Medulla oblongata (tissue), 1 donor: ENCODE data around the gene DNAH12.
"Not testable (repeated sequence)": the region's sequence is repeated elsewhere in the genome, so short reads cannot be mapped to it uniquely, and the experiment has no call there.

Source experiments
- DNase-seq: peaks from one replicate; pipeline ENCODE4 v3.0.0-alpha.2; 2015; ENCODE audit errors: extremely low spot score

The DNAH12 gene

GRCh38 chr3:57518276-57518915 is 25.7 kb downstream of the DNAH12 start:
- DNase-seq = no peak

DNA sequence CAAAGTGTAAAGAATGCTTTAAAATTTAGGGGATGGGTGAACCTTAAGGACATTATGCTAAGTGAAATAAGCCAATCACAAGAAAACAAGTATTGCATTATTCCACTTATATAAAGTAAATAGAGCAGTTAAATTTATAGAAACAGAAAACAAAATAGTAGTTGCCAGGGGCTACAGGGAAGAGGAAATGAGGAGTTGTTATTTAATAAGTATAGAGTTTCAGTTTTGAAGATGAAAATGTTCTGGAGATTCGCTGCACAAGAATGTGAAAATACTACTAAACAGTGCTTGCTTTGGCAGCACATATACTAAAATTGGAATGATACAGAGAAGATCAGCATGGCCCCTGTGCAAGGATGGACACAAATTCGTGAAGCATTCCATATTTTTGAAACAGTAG is 32.0 kb downstream of the DNAH12 start:
- no peak for DNase-seq

- no peak for DNase-seq
These were observed 38.2 kb downstream of the DNAH12 start for GRCh38 chr3:57505901-57506300.

GRCh38 chr3:57500506-57500905 is 43.6 kb downstream of the DNAH12 start:
- no peak for DNase-seq

- no peak for DNase-seq
These were observed 46.2 kb downstream of the DNAH12 start for GRCh38 chr3:57497904-57498303.

DNA sequence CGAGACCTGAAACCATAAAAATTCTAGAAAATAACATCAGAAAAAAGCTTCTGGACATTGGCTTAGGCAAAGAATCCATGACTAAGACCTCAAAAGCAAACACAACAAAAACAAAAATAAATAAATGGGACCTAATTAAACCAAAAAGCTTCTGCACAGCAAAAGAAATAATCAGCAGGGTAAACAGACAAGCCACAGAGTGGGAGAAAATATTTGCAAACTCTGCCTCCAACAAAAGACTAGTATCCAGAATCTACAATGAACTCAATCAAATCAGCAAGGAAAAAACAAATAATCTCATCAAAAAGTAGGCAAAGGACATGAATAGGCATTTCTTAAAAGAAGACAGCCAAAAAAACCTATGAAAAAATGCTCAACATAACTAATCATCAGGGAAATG is 59.6 kb downstream of the DNAH12 start:
- no peak for DNase-seq

- DNase-seq = not testable (repeated sequence)
These were observed 67.0 kb downstream of the DNAH12 start for GRCh38 chr3:57477193-57477592.

DNA sequence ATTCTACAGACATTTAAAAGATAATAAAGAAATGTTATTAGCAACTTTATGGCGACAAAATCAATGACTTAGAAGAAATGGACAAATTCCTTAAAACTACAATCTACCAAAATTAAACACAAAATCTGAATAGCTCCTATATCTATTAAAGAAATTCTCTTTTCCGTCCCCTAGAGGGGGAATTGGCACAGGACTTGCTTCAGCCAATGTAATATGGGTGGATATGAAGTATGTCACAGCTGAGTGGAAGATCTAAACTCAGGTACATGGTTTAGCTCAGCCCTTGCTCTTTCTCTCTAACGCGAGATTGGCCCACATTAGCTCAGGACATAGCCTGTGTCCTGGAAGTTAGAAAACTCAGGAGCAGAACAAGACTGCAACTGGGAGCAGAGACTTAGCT is 79.3 kb downstream of the DNAH12 start:
- DNase-seq = no peak

DNA sequence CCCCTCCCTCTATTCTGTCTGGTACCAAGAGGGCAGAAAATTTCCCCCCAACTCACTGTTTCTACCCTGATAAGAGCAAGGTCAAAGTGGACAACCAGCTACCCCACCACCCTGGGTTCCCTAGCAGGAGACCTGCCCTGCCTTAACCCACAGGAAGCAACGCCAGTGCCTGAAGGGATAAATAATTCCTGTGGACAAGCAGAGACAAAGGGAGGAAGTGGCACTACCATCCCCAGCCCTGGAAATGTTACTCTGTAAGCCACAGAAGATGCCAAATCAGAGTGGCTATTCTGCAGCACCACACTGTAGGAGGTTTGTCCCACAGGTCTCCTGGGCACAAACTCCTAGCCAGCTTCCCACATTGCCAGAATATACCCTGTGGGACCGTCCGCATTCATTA is 80.1 kb downstream of the DNAH12 start:
- DNase-seq = no peak

DNA sequence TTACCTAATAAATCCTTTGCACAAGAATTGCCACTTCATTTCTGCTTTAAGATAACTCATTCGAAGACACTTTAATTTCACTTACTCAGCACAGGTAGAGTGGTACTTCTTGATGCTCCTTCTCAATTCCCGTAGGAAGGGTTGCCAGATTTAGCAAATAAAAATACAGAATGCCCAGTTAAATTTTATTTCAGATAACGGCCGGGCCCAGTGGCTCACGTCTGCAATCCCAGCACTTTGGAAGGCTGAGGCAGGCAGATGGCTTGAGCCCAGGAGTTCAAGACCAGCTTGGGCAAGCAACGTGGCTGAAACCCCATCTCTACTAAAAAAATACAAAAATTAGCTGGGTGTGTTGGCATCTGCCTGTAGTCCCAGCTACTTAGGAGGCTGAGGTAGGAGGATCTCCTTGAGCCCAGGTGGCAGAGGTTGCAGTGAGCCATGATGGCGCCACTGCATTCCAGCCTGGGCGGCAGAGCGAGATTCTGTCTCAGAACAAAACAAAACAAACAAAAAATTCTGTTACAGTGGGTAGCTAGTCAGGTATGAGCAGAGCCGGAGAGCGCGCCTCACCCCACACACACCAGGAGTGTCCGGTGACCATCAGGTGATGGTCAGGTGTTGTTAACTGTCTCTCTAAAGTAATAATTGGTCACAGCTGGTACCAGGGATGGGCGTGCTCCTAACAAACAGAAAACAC is 92.8 kb downstream of the DNAH12 start:
- DNase-seq = no peak

GRCh38 chr3:57449276-57449847 is 94.8 kb downstream of the DNAH12 start:
- DNase-seq = not testable (repeated sequence)

GRCh38 chr3:57448489-57448888 is 95.7 kb downstream of the DNAH12 start:
- not testable (repeated sequence) for DNase-seq

DNA sequence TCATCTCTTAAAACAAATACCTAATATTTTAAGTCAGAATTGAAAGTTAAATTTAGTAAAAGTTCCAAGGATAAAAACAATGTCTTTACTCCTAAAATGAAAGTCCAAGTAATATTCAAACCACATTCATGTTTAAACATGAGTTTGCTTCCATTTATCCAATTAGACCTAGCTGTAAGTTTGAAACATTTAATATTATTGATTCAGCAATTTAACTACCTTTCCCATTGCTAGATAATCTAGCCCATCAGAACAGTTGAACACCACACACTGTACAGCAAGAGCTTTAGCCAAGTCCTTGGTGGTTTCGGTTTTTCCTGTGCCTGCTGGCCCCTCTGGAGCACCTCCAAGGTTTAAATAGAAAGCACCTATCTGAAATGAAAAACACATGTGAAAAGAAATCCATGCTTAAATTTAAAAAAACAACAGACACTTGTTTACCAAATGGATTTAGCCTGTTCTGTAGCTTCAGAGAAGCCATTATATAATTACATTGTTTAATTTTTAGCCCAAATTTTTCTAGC is 97.8 kb downstream of the DNAH12 start:
- no peak for DNase-seq

- no peak for DNase-seq
These were observed 99.7 kb downstream of the DNAH12 start for GRCh38 chr3:57444469-57444868.

DNA sequence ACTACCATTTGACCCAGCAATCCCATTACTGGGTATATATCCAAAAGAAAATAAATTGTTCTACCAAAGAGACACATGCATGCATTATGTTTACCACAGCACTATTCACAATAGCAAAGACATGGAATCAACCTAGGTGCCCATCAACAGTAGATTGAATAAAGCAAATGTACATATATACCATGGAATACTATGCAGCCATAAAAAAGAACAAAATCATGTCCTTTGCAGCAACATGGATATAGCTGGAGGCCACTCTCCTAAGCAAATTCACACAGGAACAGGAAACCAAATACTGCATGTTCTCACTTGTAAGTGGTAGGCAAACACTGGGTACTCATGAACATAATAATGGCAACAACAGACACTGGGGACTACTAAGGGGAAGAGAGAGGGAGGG is 104.0 kb downstream of the DNAH12 start:
- not testable (repeated sequence) for DNase-seq

- not testable (repeated sequence) for DNase-seq
These were observed 105.7 kb downstream of the DNAH12 start for GRCh38 chr3:57438460-57438859.

DNA sequence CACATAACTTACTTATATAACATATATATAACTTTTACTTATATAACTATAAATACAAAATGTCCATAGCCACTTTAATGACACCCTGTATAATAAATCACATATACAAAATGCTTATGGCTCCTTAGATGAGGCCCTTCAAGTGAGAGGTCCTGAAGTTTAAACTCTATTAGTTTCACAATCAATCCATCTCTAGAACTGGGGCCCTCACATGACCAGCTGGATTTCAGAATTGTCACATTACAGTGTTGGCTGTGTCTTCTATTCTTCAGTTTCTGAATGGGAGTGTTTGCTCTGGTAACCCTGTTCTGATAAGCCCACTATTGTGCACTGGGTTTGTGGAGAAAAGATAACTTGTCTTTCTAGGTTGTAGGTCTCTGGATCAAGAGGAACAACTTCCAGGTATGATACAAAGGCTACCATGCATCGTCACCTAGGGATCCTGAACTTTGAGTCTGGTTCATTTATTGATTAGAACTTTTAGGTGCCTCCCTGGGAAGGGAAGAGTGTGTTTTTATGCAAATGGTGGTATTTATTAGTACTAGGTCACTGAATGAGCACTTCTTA is 107.9 kb downstream of the DNAH12 start:
- no peak for DNase-seq

- no peak for DNase-seq
These were observed 110.1 kb downstream of the DNAH12 start for GRCh38 chr3:57434041-57434440.

DNA sequence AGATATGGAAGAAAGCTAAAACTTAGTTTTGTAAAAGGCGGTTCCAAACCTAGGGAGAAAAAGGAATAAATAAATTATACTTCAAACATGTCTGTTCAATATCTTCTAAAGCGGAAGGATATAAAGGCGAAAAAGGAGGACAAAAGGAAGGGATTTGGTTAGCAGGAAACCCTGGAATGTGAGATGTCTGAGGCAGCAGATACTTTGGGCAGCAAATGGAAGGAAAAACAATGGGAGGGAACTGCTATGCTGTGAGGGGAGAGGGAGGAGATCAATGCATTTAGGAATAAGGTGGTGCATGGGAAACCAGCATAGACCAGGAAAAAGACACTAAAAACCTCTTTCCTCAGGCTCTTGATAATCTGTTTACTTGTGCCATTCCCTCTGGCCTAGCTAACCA is 120.8 kb downstream of the DNAH12 start:
- no peak for DNase-seq

DNA sequence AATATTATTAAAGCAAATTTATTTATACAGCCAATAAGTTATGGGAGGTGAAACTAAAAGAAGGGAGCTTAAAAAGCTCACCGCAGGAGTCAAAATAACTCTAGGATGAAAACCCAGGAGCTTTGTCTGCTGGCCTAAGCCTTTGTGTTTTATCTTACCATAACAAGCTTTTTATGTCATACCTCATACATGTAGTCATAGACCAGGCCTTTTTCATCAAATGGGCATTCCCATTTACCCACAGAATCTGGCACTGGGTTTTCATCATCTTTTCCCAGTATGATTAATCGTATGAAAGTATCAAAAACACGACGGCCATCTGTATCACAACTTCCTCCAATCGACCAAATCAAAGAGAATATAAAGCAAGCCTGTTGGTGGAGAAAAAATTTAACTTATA is 122.8 kb downstream of the DNAH12 start:
- DNase-seq = no peak

DNA sequence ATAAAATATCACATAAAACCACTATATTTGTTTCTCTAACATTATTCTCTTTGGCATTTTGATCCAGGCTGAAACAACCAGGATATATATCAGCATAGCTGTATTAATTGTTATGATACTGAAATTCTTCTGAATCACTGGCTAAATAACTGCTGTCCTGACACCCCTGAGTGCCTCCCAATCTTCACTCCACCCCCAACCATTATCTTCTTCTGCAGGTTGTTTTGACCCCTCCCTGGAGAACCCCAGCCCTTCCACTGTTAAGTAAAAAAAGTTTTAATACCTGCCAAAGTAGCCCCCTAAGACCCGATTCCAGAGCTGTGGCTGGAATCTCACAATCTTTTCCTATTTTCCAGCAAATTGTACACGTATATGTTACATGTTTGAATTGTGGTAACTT is 124.1 kb downstream of the DNAH12 start:
- DNase-seq = no peak

DNA sequence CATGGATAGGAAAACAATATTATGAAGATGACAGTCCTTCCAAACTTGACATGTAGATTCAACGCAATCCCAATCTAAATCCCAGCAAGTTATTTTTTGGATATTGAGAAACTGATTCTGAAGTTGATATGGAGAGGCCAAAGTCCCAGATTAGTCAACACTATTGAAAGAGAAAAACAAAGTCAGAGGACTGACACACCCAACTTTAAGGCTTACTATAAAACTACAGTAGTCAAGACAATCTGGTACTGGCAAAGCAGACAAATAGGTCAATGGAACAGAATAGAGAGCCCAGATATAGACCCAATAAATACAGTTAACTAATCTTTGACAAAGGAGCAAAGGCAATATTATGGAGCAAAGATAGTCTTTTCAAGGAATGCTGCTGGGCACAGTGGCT is 132.4 kb downstream of the DNAH12 start:
- no peak for DNase-seq

DNA sequence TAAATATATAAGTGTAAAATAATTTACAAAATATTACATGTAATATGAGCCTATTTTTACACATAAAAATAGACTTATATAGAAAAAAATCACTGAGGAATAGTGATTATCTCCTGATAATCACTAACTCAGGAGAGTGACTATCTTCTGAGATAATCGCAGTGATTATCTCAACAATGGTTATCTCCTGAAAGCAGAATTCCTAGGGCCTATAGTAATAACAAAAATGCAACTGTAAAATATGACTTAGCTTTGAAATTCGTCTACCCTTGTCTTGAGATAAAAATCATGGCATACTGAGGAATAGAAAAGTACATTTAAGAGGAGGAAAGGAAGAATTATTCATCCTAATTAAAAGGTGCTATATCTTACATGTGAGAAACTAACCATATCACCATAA is 134.7 kb downstream of the DNAH12 start:
- DNase-seq = no peak
